Thyroid gland (tissue), 4 donors: ENCODE measurements around the gene LNX1.

ENCODE experiments used
- CTCF ChIP-seq, 6 experiments: fragments of 200-600 bp in 3 of 6; fragments of 450-650 bp in 3 of 6; sonication (generic) in 3 of 6; IDR thresholded peaks; one replicate each; pipeline ENCODE4 v1.5.1; 2016 to 2019; ENCODE audit warnings: antibody characterized with exemption in 6 of 6, mild to moderate bottlenecking in 2 of 6, inconsistent platforms in 1 of 6, moderate library complexity in 1 of 6
- POLR2A ChIP-seq, 2 donors: fragments of 450-650 bp; IDR thresholded peaks; one replicate each; pipeline ENCODE4 v1.6.1; 2017; ENCODE audit warnings: antibody characterized with exemption in 2 of 2, mild to moderate bottlenecking in 2 of 2, moderate library complexity in 1 of 2

GRCh38 chr4:53455766-53456165, 135.5 kb downstream of the LNX1 start:
- no peak for TF ChIP-seq CTCF (IDR thresholded peaks at IDR 0.05)
- no peak for TF ChIP-seq POLR2A (IDR thresholded peaks at IDR 0.05)
